HEK293 (cell line): Measurements from ENCODE around the gene PRRT1.

Experiments used
- HOXA7 ChIP-seq: sonication (generic); formaldehyde crosslinking; IDR thresholded peaks from 2 replicates; pipeline ENCODE4 v1.8.1; 2022; ENCODE audit warnings: missing genetic modification reagents, borderline replicate concordance
- MEIS1 ChIP-seq: sonication (generic); formaldehyde crosslinking; IDR thresholded peaks from 2 replicates; pipeline ENCODE4 v1.8.1; 2022; ENCODE audit warnings: missing genetic modification reagents, mild to moderate bottlenecking, borderline replicate concordance
- WT1 ChIP-seq: fragments of 450-650 bp; formaldehyde crosslinking; IDR thresholded peaks from 2 replicates; pipeline ENCODE4 v1.5.1; 2016; ENCODE audit warnings: missing biosample characterization, missing genetic modification characterization
- ZBTB48 ChIP-seq: fragments of 450-650 bp; formaldehyde crosslinking; IDR thresholded peaks from 2 replicates; pipeline ENCODE4 v1.5.1; 2016; ENCODE audit warnings: missing biosample characterization, missing genetic modification characterization
- ZEB2 ChIP-seq: fragments of 450-650 bp; formaldehyde crosslinking; IDR thresholded peaks from 2 replicates; pipeline ENCODE4 v1.5.1; 2016; ENCODE audit warnings: missing biosample characterization, missing genetic modification characterization
- ZNF112 ChIP-seq: fragments of 450-650 bp; formaldehyde crosslinking; IDR thresholded peaks from 2 replicates; pipeline ENCODE4 v1.5.0; 2017; ENCODE audit warnings: missing biosample characterization, missing genetic modification characterization
- ZNF155 ChIP-seq: fragments of 450-650 bp; formaldehyde crosslinking; IDR thresholded peaks from 2 replicates; pipeline ENCODE4 v1.5.1; 2016; ENCODE audit warnings: missing biosample characterization, missing genetic modification characterization
- ZNF16 ChIP-seq: fragments of 450-650 bp; formaldehyde crosslinking; IDR thresholded peaks from 2 replicates; pipeline ENCODE4 v1.5.1; 2016; ENCODE audit warnings: low read depth, missing biosample characterization, missing genetic modification characterization
- ZNF174 ChIP-seq: fragments of 450-650 bp; formaldehyde crosslinking; IDR thresholded peaks from 2 replicates; pipeline ENCODE4 v1.5.0; 2017; ENCODE audit warnings: missing biosample characterization, mild to moderate bottlenecking, missing genetic modification characterization
- ZNF175 ChIP-seq: fragments of 450-650 bp; formaldehyde crosslinking; IDR thresholded peaks from 2 replicates; pipeline ENCODE4 v1.5.1; 2016; ENCODE audit warnings: missing biosample characterization, missing genetic modification characterization
- ZNF221 ChIP-seq: fragments of 450-650 bp; formaldehyde crosslinking; IDR thresholded peaks from 2 replicates; pipeline ENCODE4 v1.5.1; 2017; ENCODE audit warnings: missing biosample characterization, missing genetic modification characterization, borderline replicate concordance
- ZNF239 ChIP-seq: fragments of 450-650 bp; formaldehyde crosslinking; IDR thresholded peaks from 2 replicates; pipeline ENCODE4 v1.5.1; 2016; ENCODE audit warnings: missing biosample characterization, missing genetic modification characterization
- ZNF366 ChIP-seq: fragments of 450-650 bp; formaldehyde crosslinking; conservative IDR thresholded peaks from 2 replicates; pipeline ENCODE4 v1.5.1; 2016; ENCODE audit warnings: missing biosample characterization, missing genetic modification characterization
- ZNF37A ChIP-seq: fragments of 450-650 bp; IDR thresholded peaks from 2 replicates; pipeline ENCODE4 v1.5.1; 2018; ENCODE audit warnings: missing biosample characterization, missing genetic modification characterization
- ZNF510 ChIP-seq: fragments of 450-650 bp; formaldehyde crosslinking; IDR thresholded peaks from 2 replicates; pipeline ENCODE4 v1.5.1; 2018; ENCODE audit warnings: mild to moderate bottlenecking, missing genetic modification characterization, missing biosample characterization; ENCODE audit not compliant: insufficient replicate concordance
- ZNF624 ChIP-seq: fragments of 450-650 bp; formaldehyde crosslinking; IDR thresholded peaks from 2 replicates; pipeline ENCODE4 v1.5.1; 2017; ENCODE audit warnings: missing biosample characterization, missing genetic modification characterization
- ZNF670 ChIP-seq: fragments of 450-650 bp; formaldehyde crosslinking; IDR thresholded peaks from 2 replicates; pipeline ENCODE4 v1.5.1; 2016; ENCODE audit warnings: missing biosample characterization, missing genetic modification characterization, low read depth
- TF ChIP-seq, protein P1 (sequence below): fragments of 450-650 bp; formaldehyde crosslinking; IDR thresholded peaks from 2 replicates; pipeline ENCODE4 v1.5.1; 2017; ENCODE audit warnings: missing biosample characterization, missing genetic modification characterization
- TF ChIP-seq, protein P2 (sequence below): fragments of 450-650 bp; formaldehyde crosslinking; conservative IDR thresholded peaks from 2 replicates; pipeline ENCODE4 v1.5.1; 2016; ENCODE audit warnings: low read depth, missing biosample characterization, missing genetic modification characterization
- TF ChIP-seq, protein P3 (sequence below): fragments of 450-650 bp; formaldehyde crosslinking; IDR thresholded peaks from 2 replicates; pipeline ENCODE4 v1.5.1; 2016; ENCODE audit warnings: missing biosample characterization, missing genetic modification characterization
- TF ChIP-seq, protein P4 (sequence below): fragments of 450-650 bp; formaldehyde crosslinking; IDR thresholded peaks from 2 replicates; pipeline ENCODE4 v1.5.1; 2017; ENCODE audit warnings: missing biosample characterization, missing genetic modification characterization
- TF ChIP-seq, protein P5 (sequence below): fragments of 450-650 bp; formaldehyde crosslinking; IDR thresholded peaks from 2 replicates; pipeline ENCODE4 v1.5.1; 2017; ENCODE audit warnings: missing biosample characterization, missing genetic modification characterization
- TF ChIP-seq, protein P6 (sequence below): fragments of 450-650 bp; formaldehyde crosslinking; IDR thresholded peaks from 2 replicates; pipeline ENCODE4 v1.5.1; 2016; ENCODE audit warnings: missing biosample characterization, missing genetic modification characterization

The PRRT1 gene

DNA sequence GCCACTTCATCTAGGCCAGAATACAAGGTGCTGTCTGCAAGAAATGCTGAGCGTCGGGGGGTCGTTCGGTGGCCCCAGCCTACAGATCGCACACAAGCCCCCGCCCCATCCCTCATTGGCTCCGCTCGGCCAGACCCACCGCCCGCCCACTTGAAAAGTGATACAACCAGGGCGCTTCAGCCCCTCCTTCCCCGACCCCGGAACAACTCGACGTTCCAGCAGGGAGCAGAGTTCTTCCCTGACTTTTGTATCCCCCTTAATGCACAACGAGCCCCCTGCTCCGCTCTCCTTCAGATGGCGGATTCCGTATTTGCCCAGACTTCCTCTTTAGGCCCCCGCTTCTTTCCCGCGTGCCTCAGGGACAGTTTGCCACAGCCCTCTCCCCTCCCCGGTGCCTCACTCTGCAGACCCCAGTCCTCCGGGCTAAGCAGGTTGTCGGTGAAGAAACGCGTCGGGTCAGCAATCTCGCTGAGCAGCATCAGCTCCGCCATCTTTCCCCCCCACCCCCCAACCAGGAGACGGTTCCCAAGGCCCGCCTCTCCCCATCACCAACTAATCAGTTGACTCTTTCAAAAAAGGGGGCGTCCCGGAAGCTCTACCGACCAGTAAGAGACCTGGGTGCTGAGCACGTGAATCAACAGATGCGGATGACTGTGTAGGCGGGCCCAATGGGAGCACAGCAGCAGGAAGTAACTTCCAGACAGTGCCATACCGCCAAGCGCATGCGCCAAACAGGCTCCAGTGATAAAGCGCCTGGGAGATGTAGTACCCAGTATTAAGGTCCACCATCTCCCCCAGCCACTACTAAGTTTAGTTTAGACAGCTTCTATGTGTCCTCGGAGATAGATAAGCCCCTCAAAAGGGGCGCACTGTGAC is 23.8 kb downstream of the PRRT1 start, which contains the start of gene ATF6B (continued):
- TF ChIP-seq ZNF670: no peak
- TF ChIP-seq, protein P1, sequence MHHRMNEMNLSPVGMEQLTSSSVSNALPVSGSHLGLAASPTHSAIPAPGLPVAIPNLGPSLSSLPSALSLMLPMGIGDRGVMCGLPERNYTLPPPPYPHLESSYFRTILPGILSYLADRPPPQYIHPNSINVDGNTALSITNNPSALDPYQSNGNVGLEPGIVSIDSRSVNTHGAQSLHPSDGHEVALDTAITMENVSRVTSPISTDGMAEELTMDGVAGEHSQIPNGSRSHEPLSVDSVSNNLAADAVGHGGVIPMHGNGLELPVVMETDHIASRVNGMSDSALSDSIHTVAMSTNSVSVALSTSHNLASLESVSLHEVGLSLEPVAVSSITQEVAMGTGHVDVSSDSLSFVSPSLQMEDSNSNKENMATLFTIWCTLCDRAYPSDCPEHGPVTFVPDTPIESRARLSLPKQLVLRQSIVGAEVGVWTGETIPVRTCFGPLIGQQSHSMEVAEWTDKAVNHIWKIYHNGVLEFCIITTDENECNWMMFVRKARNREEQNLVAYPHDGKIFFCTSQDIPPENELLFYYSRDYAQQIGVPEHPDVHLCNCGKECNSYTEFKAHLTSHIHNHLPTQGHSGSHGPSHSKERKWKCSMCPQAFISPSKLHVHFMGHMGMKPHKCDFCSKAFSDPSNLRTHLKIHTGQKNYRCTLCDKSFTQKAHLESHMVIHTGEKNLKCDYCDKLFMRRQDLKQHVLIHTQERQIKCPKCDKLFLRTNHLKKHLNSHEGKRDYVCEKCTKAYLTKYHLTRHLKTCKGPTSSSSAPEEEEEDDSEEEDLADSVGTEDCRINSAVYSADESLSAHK (tag by site-specific recombination): no peak
- TF ChIP-seq ZNF366 (tag by site-specific recombination): no peak
- TF ChIP-seq, protein P2, sequence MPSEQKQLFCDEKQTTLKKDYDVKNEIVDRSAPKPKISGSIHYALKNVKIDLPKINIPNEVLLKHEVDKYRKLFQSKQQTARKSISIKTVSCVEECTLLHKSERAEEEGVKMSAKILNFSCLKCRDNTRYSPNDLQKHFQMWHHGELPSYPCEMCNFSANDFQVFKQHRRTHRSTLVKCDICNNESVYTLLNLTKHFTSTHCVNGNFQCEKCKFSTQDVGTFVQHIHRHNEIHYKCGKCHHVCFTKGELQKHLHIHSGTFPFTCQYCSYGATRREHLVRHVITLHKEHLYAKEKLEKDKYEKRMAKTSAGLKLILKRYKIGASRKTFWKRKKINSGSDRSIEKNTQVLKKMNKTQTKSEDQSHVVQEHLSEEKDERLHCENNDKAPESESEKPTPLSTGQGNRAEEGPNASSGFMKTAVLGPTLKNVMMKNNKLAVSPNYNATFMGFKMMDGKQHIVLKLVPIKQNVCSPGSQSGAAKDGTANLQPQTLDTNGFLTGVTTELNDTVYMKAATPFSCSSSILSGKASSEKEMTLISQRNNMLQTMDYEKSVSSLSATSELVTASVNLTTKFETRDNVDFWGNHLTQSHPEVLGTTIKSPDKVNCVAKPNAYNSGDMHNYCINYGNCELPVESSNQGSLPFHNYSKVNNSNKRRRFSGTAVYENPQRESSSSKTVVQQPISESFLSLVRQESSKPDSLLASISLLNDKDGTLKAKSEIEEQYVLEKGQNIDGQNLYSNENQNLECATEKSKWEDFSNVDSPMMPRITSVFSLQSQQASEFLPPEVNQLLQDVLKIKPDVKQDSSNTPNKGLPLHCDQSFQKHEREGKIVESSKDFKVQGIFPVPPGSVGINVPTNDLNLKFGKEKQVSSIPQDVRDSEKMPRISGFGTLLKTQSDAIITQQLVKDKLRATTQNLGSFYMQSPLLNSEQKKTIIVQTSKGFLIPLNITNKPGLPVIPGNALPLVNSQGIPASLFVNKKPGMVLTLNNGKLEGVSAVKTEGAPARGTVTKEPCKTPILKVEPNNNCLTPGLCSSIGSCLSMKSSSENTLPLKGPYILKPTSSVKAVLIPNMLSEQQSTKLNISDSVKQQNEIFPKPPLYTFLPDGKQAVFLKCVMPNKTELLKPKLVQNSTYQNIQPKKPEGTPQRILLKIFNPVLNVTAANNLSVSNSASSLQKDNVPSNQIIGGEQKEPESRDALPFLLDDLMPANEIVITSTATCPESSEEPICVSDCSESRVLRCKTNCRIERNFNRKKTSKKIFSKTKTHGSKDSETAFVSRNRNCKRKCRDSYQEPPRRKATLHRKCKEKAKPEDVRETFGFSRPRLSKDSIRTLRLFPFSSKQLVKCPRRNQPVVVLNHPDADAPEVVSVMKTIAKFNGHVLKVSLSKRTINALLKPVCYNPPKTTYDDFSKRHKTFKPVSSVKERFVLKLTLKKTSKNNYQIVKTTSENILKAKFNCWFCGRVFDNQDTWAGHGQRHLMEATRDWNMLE (tag by site-specific recombination): 0 out of 2 replicates have a peak, but pooled peaks have one; percentile 32
- no peak; the same call in 1 of the 2 replicates for TF ChIP-seq ZEB2 (tag by site-specific recombination)
- no peak for TF ChIP-seq ZNF174 (tag by site-specific recombination)
- TF ChIP-seq ZNF16 (tag by site-specific recombination): no peak
- TF ChIP-seq MEIS1 (CRISPR knock-in tag): no peak
- no peak for TF ChIP-seq ZNF510
- TF ChIP-seq ZNF221 (tag by site-specific recombination): no peak
- TF ChIP-seq, protein P3, sequence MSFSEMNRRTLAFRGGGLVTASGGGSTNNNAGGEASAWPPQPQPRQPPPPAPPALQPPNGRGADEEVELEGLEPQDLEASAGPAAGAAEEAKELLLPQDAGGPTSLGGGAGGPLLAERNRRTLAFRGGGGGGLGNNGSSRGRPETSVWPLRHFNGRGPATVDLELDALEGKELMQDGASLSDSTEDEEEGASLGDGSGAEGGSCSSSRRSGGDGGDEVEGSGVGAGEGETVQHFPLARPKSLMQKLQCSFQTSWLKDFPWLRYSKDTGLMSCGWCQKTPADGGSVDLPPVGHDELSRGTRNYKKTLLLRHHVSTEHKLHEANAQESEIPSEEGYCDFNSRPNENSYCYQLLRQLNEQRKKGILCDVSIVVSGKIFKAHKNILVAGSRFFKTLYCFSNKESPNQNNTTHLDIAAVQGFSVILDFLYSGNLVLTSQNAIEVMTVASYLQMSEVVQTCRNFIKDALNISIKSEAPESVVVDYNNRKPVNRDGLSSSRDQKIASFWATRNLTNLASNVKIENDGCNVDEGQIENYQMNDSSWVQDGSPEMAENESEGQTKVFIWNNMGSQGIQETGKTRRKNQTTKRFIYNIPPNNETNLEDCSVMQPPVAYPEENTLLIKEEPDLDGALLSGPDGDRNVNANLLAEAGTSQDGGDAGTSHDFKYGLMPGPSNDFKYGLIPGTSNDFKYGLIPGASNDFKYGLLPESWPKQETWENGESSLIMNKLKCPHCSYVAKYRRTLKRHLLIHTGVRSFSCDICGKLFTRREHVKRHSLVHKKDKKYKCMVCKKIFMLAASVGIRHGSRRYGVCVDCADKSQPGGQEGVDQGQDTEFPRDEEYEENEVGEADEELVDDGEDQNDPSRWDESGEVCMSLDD: no peak
- TF ChIP-seq WT1 (tag by site-specific recombination): peak; percentile 42; the same call in 1 of the 2 replicates
- TF ChIP-seq, protein P4, sequence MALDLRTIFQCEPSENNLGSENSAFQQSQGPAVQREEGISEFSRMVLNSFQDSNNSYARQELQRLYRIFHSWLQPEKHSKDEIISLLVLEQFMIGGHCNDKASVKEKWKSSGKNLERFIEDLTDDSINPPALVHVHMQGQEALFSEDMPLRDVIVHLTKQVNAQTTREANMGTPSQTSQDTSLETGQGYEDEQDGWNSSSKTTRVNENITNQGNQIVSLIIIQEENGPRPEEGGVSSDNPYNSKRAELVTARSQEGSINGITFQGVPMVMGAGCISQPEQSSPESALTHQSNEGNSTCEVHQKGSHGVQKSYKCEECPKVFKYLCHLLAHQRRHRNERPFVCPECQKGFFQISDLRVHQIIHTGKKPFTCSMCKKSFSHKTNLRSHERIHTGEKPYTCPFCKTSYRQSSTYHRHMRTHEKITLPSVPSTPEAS (tag by site-specific recombination): no peak
- no peak for TF ChIP-seq ZNF239 (tag by site-specific recombination)
- TF ChIP-seq, protein P5, sequence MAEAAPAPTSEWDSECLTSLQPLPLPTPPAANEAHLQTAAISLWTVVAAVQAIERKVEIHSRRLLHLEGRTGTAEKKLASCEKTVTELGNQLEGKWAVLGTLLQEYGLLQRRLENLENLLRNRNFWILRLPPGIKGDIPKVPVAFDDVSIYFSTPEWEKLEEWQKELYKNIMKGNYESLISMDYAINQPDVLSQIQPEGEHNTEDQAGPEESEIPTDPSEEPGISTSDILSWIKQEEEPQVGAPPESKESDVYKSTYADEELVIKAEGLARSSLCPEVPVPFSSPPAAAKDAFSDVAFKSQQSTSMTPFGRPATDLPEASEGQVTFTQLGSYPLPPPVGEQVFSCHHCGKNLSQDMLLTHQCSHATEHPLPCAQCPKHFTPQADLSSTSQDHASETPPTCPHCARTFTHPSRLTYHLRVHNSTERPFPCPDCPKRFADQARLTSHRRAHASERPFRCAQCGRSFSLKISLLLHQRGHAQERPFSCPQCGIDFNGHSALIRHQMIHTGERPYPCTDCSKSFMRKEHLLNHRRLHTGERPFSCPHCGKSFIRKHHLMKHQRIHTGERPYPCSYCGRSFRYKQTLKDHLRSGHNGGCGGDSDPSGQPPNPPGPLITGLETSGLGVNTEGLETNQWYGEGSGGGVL (tag by site-specific recombination): peak; percentile 26; the same call in 1 of the 2 replicates
- no peak for TF ChIP-seq ZNF155 (tag by site-specific recombination)
- no peak for TF ChIP-seq ZNF37A
- TF ChIP-seq HOXA7: no peak
- no peak for TF ChIP-seq ZNF624 (tag by site-specific recombination)
- TF ChIP-seq ZNF112: no peak
- TF ChIP-seq ZNF175 (tag by site-specific recombination): no peak
- TF ChIP-seq, protein P6, sequence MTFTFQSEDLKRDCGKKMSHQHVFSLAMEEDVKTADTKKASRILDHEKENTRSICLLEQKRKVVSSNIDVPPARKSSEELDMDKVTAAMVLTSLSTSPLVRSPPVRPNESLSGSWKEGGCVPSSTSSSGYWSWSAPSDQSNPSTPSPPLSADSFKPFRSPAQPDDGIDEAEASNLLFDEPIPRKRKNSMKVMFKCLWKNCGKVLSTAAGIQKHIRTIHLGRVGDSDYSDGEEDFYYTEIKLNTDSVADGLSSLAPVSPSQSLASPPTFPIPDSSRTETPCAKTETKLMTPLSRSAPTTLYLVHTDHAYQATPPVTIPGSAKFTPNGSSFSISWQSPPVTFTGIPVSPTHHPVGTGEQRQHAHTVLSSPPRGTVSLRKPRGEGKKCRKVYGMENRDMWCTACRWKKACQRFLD: no peak
- peak; percentile 48; the same call in 1 of the 2 replicates for TF ChIP-seq ZBTB48
